ENCODE results near the gene CR2.

GRCh38 chr1:207516729-207517128, 62.6 kb downstream of the CR2 start:
- no peak for TF ChIP-seq POLR2AphosphoS5 (IDR thresholded peaks at IDR 0.05)
- TF ChIP-seq CTCF (IDR thresholded peaks at IDR 0.05), result no peak
- no peak for TF ChIP-seq POLR2A (IDR thresholded peaks at IDR 0.05)
- TF ChIP-seq EP300 (IDR thresholded peaks at IDR 0.05), result no peak
